SK-N-MC (cell line): Measurements from ENCODE around the gene PGM5.

ENCODE experiments used
- EZH2 ChIP-seq: fragments of 200-600 bp; sonication (generic); IDR thresholded peaks from one replicate; pipeline ENCODE4 v1.6.1; 2017; ENCODE audit warnings: antibody characterized with exemption
- FOXP2 ChIP-seq: optimal IDR thresholded peaks from 2 replicates; pipeline ENCODE3; 2011; ENCODE audit warnings: mild to moderate bottlenecking, moderate library complexity; ENCODE audit not compliant: insufficient read depth; ENCODE audit errors: extremely low read length, control extremely low read depth
- POLR2AphosphoS5 ChIP-seq: IDR thresholded peaks from 2 replicates; pipeline ENCODE4 v1.6.1; 2012; ENCODE audit warnings: mild to moderate bottlenecking, low read depth, low read length, borderline replicate concordance

- TF ChIP-seq POLR2AphosphoS5 (no peak), EZH2 (no peak), FOXP2 (no peak)
Measured at GRCh38 chr9:68532131-68532530, 175.7 kb downstream of the PGM5 start.
